RWPE1 (cell line): ENCODE measurements around the gene ARSG.

ENCODE experiments used
- CTCF ChIA-PET: fragments of 350-600 bp; sonication (Branson Sonifier 250); formaldehyde crosslinking; extraction: SDS; loops from one replicate; lab custom pipeline; 2021; lab: Yijun Ruan, JAX
- POLR2A ChIA-PET: fragments of 400-600 bp; formaldehyde crosslinking; extraction: SDS; loops from one replicate; lab custom pipeline; 2020; ENCODE audit warnings: antibody characterized with exemption; ENCODE audit not compliant: low non-redundant PET; lab: Yijun Ruan, JAX
- DNase-seq: peaks from one replicate; pipeline ENCODE4 v3.0.0; 2012; ENCODE audit warnings: low spot score
- H3K27ac ChIP-seq: fragments of 450-650 bp; 2 replicates; pipeline ENCODE4 v1.5.1; 2017
- CTCF ChIP-seq: fragments of 450-650 bp; conservative IDR thresholded peaks from 2 replicates; pipeline ENCODE4 v1.5.1; 2017; ENCODE audit warnings: low read depth, mild to moderate bottlenecking

The ARSG gene

GRCh38 chr17:68424861-68425260, 133.6 kb downstream of the ARSG start:
- no peak overlapping the region for H3K27ac ChIP-seq
- peak; percentile 12 for DNase-seq
- no peak for TF ChIP-seq CTCF
- POLR2A ChIA-PET, result no interaction called here
- CTCF ChIA-PET, result interaction anchor here (0.6 kb wide), 2 partner anchors 26 to 249 kb away, joined by 4 to 7 read pairs; no protein-coding TSS in a partner anchor

- no peak for DNase-seq
- no peak for TF ChIP-seq CTCF
- ChIA-PET CTCF (no interaction called here), POLR2A (no interaction called here)
- H3K27ac ChIP-seq, result no peak overlapping the region
These were observed 134.7 kb downstream of the ARSG start for GRCh38 chr17:68425979-68426378.

GRCh38 chr17:68427575-68427974, 136.3 kb downstream of the ARSG start:
- no peak for DNase-seq
- ChIA-PET POLR2A (no interaction called here), CTCF (no interaction called here)
- TF ChIP-seq CTCF, result no peak
- H3K27ac ChIP-seq, result no peak overlapping the region

GRCh38 chr17:68428498-68429172, 137.3 kb downstream of the ARSG start:
- no peak for TF ChIP-seq CTCF
- POLR2A ChIA-PET, result no interaction called here
- H3K27ac ChIP-seq, result no peak overlapping the region
- no peak for DNase-seq
- CTCF ChIA-PET, result interaction anchor here (0.7 kb wide), 1 partner anchor 82 kb away, joined by 4 read pairs; no protein-coding TSS in a partner anchor

- TF ChIP-seq CTCF, result no peak
- CTCF ChIA-PET, result no interaction called here
- no peak overlapping the region for H3K27ac ChIP-seq
- POLR2A ChIA-PET, result no interaction called here
- no peak for DNase-seq
These were observed 138.6 kb downstream of the ARSG start for GRCh38 chr17:68429881-68430280.

GRCh38 chr17:68431045-68431608, 139.8 kb downstream of the ARSG start:
- DNase-seq, result no peak
- H3K27ac ChIP-seq, result no peak overlapping the region
- CTCF ChIA-PET, result no interaction called here
- TF ChIP-seq CTCF, result no peak
- POLR2A ChIA-PET, result no interaction called here
